SH-SY5Y (cell line): ENCODE results near the gene GDPD1.

ENCODE experiments used
- GATA2 ChIP-seq: IDR thresholded peaks from 2 replicates; pipeline ENCODE4 v1.6.1; 2011; ENCODE audit warnings: mild to moderate bottlenecking, low read depth, low read length
- GATA3 ChIP-seq: IDR thresholded peaks from 2 replicates; pipeline ENCODE4 v1.6.1; 2011; ENCODE audit warnings: low read depth, mild to moderate bottlenecking, low read length, moderate library complexity

DNA sequence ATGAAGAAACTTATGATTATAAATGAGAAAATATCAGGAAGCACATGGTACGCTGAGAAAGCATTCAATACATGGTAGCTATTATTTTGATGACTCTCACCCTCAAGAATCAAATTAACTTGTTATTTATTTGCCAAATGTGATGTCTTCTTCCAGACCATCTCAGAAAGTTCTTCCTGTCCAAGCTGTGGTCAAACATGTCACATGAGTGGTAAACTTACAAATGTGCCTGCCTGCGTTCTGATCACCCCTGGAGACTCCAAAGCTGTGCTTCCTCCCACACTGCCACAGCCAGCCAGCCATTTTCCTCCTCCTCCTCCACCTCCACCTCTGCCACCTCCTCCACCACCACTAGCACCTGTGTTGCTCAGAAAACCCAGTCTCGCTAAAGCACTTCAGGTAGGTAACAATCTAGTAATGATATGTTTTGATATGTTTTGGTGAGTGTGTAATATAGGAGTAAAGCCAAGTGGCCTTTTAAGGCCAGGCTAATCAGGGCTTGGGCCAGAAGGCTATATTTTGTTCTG lies 26.9 kb upstream of the GDPD1 start:
- no peak for TF ChIP-seq GATA2
- TF ChIP-seq GATA3: no peak
